Measurements from ENCODE around the gene KAZN. TPM values are rescaled to one million over a fixed set of nuclear protein-coding genes. Genes with fewer than 3 reads are reported as not detected.

KAZN gene
- total RNA-seq, 6 experiments from 2014 or later = 13.1 to 22.3 (median 20.7) TPM

DNA sequence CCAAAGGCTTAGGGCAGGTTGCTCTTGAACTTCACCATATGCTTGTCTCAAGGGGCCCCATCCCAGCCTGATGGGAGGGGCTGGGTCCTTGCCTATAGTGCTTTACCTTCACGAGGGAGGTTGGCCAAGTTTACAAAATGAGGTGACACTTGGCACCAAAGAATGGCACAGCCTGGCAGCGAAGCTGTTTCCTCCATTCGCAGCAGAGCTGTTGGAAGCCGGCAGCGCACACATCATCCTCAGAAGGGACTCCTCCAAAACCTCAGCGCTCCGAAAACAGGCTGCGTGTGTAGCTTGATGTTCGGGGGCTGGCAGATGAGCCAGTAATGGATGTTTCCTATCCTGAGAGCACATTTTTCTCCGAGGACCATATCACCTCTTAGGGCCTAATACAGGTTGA lies 116.8 kb downstream of the KAZN start:
- peaks cover 4% of the 10 kb centered on the region; the same call in 1 of the 2 replicates for H3K27me3 Mint-ChIP-seq (ENCODE audit: insufficient read depth)

DNA sequence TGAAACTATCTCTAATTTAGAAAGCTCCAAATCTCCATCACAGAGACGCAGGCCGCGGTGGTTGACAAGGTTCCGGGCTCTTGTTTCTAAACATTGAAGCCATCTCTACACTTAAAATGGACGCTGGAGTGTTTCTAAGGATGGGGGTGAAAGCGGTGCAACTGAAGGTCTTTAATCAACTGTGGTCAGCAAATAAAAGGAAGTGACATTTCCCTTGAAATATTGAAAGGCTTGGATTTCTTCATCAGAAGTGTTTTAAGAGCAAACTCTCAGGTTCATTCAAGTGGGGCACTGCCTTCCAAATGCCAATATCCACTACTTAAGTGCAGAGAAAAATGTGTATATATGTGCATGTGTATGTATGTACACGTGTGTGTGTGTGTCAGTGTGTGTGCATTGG lies 117.3 kb downstream of the KAZN start:
- Mint-ChIP-seq H3K9me3 (peaks cover 73% of the 10 kb centered on the region), H3K27ac (no peak overlapping the region), H3K27me3 (ENCODE audit: insufficient read depth) (peaks cover 4% of the 10 kb centered on the region; the same call in 1 of the 2 replicates), H3K36me3 (ENCODE audit: low read depth) (peaks cover 5% of the 10 kb centered on the region; the same call in 1 of the 2 replicates), H3K4me1 (ENCODE audit: low read depth) (no peaks in the 10 kb centered on the region), H3K4me3 (no peak overlapping the region)
- TF ChIP-seq, protein P1, sequence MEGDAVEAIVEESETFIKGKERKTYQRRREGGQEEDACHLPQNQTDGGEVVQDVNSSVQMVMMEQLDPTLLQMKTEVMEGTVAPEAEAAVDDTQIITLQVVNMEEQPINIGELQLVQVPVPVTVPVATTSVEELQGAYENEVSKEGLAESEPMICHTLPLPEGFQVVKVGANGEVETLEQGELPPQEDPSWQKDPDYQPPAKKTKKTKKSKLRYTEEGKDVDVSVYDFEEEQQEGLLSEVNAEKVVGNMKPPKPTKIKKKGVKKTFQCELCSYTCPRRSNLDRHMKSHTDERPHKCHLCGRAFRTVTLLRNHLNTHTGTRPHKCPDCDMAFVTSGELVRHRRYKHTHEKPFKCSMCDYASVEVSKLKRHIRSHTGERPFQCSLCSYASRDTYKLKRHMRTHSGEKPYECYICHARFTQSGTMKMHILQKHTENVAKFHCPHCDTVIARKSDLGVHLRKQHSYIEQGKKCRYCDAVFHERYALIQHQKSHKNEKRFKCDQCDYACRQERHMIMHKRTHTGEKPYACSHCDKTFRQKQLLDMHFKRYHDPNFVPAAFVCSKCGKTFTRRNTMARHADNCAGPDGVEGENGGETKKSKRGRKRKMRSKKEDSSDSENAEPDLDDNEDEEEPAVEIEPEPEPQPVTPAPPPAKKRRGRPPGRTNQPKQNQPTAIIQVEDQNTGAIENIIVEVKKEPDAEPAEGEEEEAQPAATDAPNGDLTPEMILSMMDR (IDR thresholded peaks at IDR 0.05) = no peak
- no peak for DNase-seq

More for the DNA sequence above, 116.8 kb downstream of the KAZN start:
- no peak overlapping the region for H3K4me3 Mint-ChIP-seq
- no peaks in the 10 kb centered on the region for H3K4me1 Mint-ChIP-seq (ENCODE audit: low read depth)
- peaks cover 5% of the 10 kb centered on the region; the same call in 1 of the 2 replicates for H3K36me3 Mint-ChIP-seq (ENCODE audit: low read depth)
- DNase-seq = no peak
- no peak overlapping the region for H3K27ac Mint-ChIP-seq
- TF ChIP-seq, protein P1 (IDR thresholded peaks at IDR 0.05) = no peak
- H3K9me3 Mint-ChIP-seq = peaks cover 73% of the 10 kb centered on the region

DNA sequence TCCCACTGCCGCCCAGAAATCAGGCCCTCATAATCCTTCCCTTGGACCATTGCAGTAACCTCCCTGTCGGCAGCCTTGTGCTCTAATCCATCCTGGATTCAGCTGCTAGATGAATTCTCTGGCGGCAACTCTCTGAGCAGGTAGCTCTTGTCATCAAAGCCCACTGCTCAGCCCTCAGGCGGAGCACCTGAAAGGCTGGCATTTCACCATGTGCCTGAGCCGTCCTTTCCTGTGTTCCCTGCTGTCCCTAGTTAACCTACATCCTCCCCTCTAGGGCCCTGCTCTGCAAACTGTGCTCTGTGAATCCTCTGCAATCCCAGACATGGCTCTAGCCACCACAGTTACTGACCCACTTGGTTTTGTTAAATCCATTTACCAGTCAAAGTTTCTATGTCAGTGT lies 118.0 kb downstream of the KAZN start:
- Mint-ChIP-seq H3K27me3 (ENCODE audit: insufficient read depth) (peaks cover 7% of the 10 kb centered on the region; the same call in 1 of the 2 replicates), H3K9me3 (peaks cover 73% of the 10 kb centered on the region), H3K36me3 (ENCODE audit: low read depth) (peaks cover 5% of the 10 kb centered on the region; the same call in 1 of the 2 replicates), H3K4me3 (no peak overlapping the region), H3K27ac (no peak overlapping the region), H3K4me1 (ENCODE audit: low read depth) (no peaks in the 10 kb centered on the region)
- TF ChIP-seq, protein P1 (IDR thresholded peaks at IDR 0.05) = no peak
- no peak for DNase-seq

DNA sequence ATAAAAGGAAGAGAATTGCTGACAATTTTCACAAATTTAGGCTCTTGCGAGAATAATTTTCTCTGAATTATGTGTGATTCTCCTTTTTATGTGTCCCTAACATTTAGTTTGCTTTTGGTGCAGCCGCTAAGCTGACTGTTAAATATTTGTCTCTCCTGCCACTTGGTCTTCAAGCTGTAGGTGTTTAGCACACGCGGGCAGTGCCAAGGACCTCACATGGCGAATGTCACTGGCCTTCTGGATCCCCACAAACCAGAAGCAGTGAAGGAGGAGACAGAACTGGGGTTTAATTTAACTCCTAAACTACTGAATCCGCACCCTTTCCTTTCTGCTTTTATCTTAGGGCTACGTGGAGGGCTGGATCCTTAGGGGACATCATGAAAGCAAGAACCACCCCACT lies 120.0 kb downstream of the KAZN start:
- no peak overlapping the region for H3K27ac Mint-ChIP-seq
- peaks cover 63% of the 10 kb centered on the region for H3K9me3 Mint-ChIP-seq
- no peak for DNase-seq
- H3K36me3 Mint-ChIP-seq (ENCODE audit: low read depth) = peaks cover 5% of the 10 kb centered on the region; the same call in 1 of the 2 replicates
- H3K27me3 Mint-ChIP-seq (ENCODE audit: insufficient read depth) = peaks cover 5% of the 10 kb centered on the region; the same call in 1 of the 2 replicates
- TF ChIP-seq, protein P1 (IDR thresholded peaks at IDR 0.05) = no peak
- H3K4me3 Mint-ChIP-seq = no peak overlapping the region
- H3K4me1 Mint-ChIP-seq (ENCODE audit: low read depth) = no peaks in the 10 kb centered on the region

DNA sequence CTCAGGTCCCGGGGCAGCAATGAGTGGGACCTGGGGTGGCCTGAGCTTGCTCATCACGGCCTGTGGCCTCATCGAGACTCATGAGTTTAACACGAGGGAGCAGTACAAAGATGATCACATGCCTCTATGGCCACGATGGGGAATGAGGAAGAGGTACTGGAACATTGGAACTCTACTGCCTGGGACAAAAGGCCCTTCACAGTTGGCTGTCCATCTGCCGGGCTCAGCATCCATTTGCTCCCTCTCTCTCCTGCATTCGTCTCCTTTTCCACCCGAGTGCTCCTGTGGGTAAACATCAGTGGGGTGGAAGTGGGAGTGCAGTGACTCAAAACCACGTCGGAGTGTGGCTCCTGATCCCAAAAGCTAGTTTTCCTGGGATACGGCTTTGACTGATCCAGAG lies 124.9 kb downstream of the KAZN start:
- H3K9me3 Mint-ChIP-seq = peaks cover 31% of the 10 kb centered on the region
- peaks cover 5% of the 10 kb centered on the region; the same call in 1 of the 2 replicates for H3K27me3 Mint-ChIP-seq (ENCODE audit: insufficient read depth)
- H3K4me3 Mint-ChIP-seq = no peak overlapping the region
- H3K36me3 Mint-ChIP-seq (ENCODE audit: low read depth) = no peaks in the 10 kb centered on the region
- TF ChIP-seq, protein P1 (IDR thresholded peaks at IDR 0.05) = no peak
- H3K4me1 Mint-ChIP-seq (ENCODE audit: low read depth) = peaks cover 11% of the 10 kb centered on the region; the same call in 1 of the 2 replicates
- no peak for DNase-seq
- H3K27ac Mint-ChIP-seq = no peak overlapping the region

Measured in HFFc6 (cell line).